ENCODE results near the gene PPP1CB.

The PPP1CB gene

DNA sequence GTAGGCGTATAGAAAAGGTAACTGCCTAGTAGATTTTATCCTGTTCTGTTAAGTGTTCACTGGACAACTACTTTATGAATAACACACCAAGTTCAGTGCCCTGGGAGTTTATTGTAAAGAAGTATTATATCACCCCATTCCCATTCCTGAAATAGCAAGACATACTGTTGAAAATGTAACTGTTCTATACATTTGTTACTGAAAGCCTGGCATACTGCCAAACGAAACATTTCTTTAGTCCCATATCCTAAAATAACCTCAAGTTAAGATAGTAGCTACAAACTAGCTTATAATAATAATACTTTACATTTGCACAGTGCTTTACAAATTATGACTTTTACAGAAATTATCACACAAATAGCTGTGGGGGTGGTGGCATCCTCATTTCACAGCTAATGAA is 84.2 kb downstream of the PPP1CB start:
- ATAC-seq: no peak
- H3K9me3 Mint-ChIP-seq: no peaks in the 10 kb centered on the region
- no peak overlapping the region for H3K4me3 Mint-ChIP-seq
- H3K27ac Mint-ChIP-seq: no peak overlapping the region
- DNase-seq (ENCODE audit: low spot score in 2 of 2): no peak
- H3K36me3 Mint-ChIP-seq: no peaks in the 10 kb centered on the region
- no peaks in the 10 kb centered on the region for H3K4me1 Mint-ChIP-seq

DNA sequence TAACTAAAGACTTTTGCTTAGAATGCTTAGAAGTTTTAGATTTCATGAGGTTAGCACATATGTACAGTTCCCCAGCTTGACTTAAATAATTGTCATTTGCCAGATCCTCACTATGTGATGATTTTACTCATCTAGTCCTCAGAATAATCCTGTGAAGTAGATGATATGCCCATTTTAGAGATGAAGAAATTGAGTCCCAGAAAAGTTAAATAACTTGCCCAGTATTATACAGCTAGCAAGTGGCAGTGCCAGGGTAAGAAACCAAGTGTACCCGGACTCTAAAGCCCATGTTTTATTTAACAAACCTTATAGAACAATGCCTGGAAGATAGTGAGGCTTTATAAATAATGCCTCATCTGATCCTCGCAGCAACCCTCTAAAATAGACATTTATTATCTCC is 87.3 kb downstream of the PPP1CB start:
- Mint-ChIP-seq H3K27ac (no peak overlapping the region), H3K4me3 (no peak overlapping the region), H3K36me3 (no peaks in the 10 kb centered on the region), H3K4me1 (no peaks in the 10 kb centered on the region), H3K9me3 (no peaks in the 10 kb centered on the region)
- DNase-seq (ENCODE audit: low spot score in 2 of 2): no peak
- ATAC-seq: no peak

DNA sequence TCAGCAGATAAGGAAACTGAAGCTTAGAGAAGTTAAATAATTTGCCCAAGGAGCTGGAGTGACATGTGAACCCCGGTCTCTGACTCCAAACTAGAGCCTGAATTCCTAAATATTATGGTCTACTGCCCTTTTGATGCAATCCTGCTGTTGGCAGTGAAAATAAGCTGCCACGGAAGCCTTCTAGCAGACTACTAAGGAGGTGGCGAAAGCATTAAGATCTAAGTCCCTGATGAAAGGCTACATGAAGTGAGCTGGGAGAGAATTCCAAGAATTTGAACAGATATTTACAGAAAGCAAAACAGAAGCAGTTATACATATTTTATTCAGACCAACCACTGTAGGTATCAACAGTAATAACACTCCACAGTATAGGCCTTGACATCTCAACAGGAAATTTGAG is 90.4 kb downstream of the PPP1CB start:
- Mint-ChIP-seq H3K27ac (no peak overlapping the region), H3K9me3 (no peaks in the 10 kb centered on the region), H3K4me1 (no peaks in the 10 kb centered on the region), H3K4me3 (no peak overlapping the region), H3K36me3 (peaks cover 16% of the 10 kb centered on the region)
- DNase-seq (ENCODE audit: low spot score in 2 of 2): no peak
- ATAC-seq: no peak

Measured in stimulated activated effector memory CD8-positive, alpha-beta T cell treated with anti-CD3 and anti-CD28 coated beads, Interleukin-12 subunit alpha, Interleukin-12 subunit beta, amount 100 ng/mL, for 72 hours (primary cell).